Spleen (tissue), 13 donors: Measurements from ENCODE around the gene CD72. TPM values are rescaled to one million over a fixed set of nuclear protein-coding genes. Genes with fewer than 3 reads are reported as not detected.

Source experiments
- DNase-seq: peaks from one replicate; pipeline ENCODE4 v3.0.0-alpha.2; 2020
- H3K27ac ChIP-seq, 8 donors: fragments of 200-600 bp; sonication (generic) in 7 of 8; 1 replicate in 4 of 8; 2 replicates in 4 of 8; pipeline versions ENCODE4 v1.5.0 to v1.8.0; 2016 to 2021; ENCODE audit warnings: inconsistent platforms in 4 of 8, mild to moderate bottlenecking in 4 of 8, moderate library complexity in 1 of 8
- H3K27me3 ChIP-seq, 7 donors: fragments of 200-600 bp; sonication (generic) in 6 of 7; replicated peaks in 1 of 7; 1 replicate in 4 of 7; 2 replicates in 3 of 7; pipeline versions ENCODE4 v1.5.0 to v1.8.0; 2016 to 2021; ENCODE audit warnings: inconsistent platforms in 3 of 7, mild to moderate bottlenecking in 1 of 7
- H3K36me3 ChIP-seq, 6 donors: fragments of 200-600 bp; sonication (generic) in 5 of 6; 1 replicate in 4 of 6; 2 replicates in 2 of 6; pipeline versions ENCODE4 v1.5.0 to v1.8.0; 2016 to 2021; ENCODE audit warnings: inconsistent platforms in 2 of 6
- H3K4me1 ChIP-seq, 6 donors: fragments of 200-600 bp; sonication (generic) in 5 of 6; 1 replicate in 3 of 6; 2 replicates in 3 of 6; pipeline versions ENCODE4 v1.5.0 to v1.8.0; 2016 to 2021; ENCODE audit warnings: inconsistent platforms in 3 of 6
- H3K4me3 ChIP-seq, 8 donors: fragments of 200-600 bp; sonication (generic) in 7 of 8; 1 replicate in 4 of 8; 2 replicates in 4 of 8; pipeline versions ENCODE4 v1.5.0 to v1.8.0; 2016 to 2021; ENCODE audit warnings: inconsistent platforms in 4 of 8, mild to moderate bottlenecking in 4 of 8, moderate library complexity in 2 of 8
- H3K9me3 ChIP-seq, 8 donors: fragments of 200-600 bp; sonication (generic) in 7 of 8; 1 replicate in 4 of 8; 2 replicates in 4 of 8; pipeline versions ENCODE4 v1.5.0 to v1.8.0; 2016 to 2021; ENCODE audit warnings: inconsistent platforms in 4 of 8
- POLR2A ChIP-seq, 3 donors: fragments of 450-650 bp; IDR thresholded peaks; one replicate each; pipeline ENCODE4 v1.5.1; 2017; ENCODE audit warnings: antibody characterized with exemption in 3 of 3, mild to moderate bottlenecking in 1 of 3
- POLR2AphosphoS5 ChIP-seq, 3 donors: sonication (generic); formaldehyde crosslinking; IDR thresholded peaks; one replicate each; pipeline ENCODE4 v1.5.1; 2017; ENCODE audit warnings: antibody characterized with exemption in 3 of 3
- WGBS, 5 donors: extraction: QIAGEN DNeasy Blood & Tissue Kit in 3 of 5; methylation state at CpG; one replicate each; pipeline versions ENCODE4 v1.1.5 to v1.1.7; 2013 to 2018; 5-methylcytosine and 5-hydroxymethylcytosine counted together
- intact Hi-C: fragments of 100-400 bp; cut with DNase I; formaldehyde crosslinking; loops from one replicate; pipeline ENCODE4 v1.15.0; 2023; ENCODE audit warnings: low total_unique reads
- long read RNA-seq, 2 donors: transcript quantifications; one replicate each; lab custom pipeline, GENCODE V29; 2026
- polyA plus RNA-seq, 3 donors: library from polyadenylated mRNA; stranded (reverse); fragments of 200-250 nt; gene quantifications; one replicate each; pipeline ENCODE4 v1.2.1, GENCODE V29; 2013
- total RNA-seq, 7 donors: library from RNA; depleted of rRNA in 3 of 7; stranded (reverse); fragments of >200 nt in 3 of 7; fragmentation: NEBNext Ultra II Directional in 4 of 7; extraction: Animal tissue kit (Norgen Biotek cat#: 25700) in 4 of 7; gene quantifications; one replicate each; pipeline versions ENCODE4 v1.1.0 to v1.2.1, GENCODE V29; 2016 to 2021
- TF ChIP-seq, protein P1 (sequence below), 11 experiments: fragments of 200-600 bp in 7 of 11; fragments of 450-650 bp in 4 of 11; sonication (generic) in 4 of 11; IDR thresholded peaks in 8 of 11; conservative IDR thresholded peaks in 3 of 11; 1 replicate in 7 of 11; 2 replicates in 4 of 11; pipeline versions ENCODE4 v1.4.0 to v1.8.0; 2016 to 2021; ENCODE audit warnings: antibody characterized with exemption in 11 of 11, inconsistent platforms in 4 of 11, mild to moderate bottlenecking in 1 of 11
- donor health status: healthy with polysubstance abuse.
- donor health status: DM: no; HTN: no; CAD: no; lungs with moderate emphysema.
- donor health status: DM: no; HTN: no; CAD: no.
- donor health status: Bipolar disorder and iron deficiency.
- donor health status: healthy.
- donor health status: DM: no; HTN: no; CAD: no.
- donor health status: DM: yes; HTN: yes; CAD: no.

Gene CD72
- 100 to 1,000 TPM in 5 of 7 donors, 10 to 100 TPM in 2; 74.4 to 160 (median 127) TPM for total RNA-seq
- 100 to 1,000 TPM in 2 of 3 donors, 10 to 100 TPM in 1; 97.4 to 159 (median 115) TPM for polyA plus RNA-seq
- long read RNA-seq, donor 1, partial matches to known transcripts: 0 of 2 reads
- long read RNA-seq, donor 1, other reads (novel, unspliced or antisense): 0 of 2 reads
- long read RNA-seq, donor 2, transcript CD72-201 (9 exons, 1,548 nt): major isoform, 9 of 11 reads
- long read RNA-seq, donor 2, partial matches to known transcripts: 0 of 11 reads
- long read RNA-seq, donor 2, other reads (novel, unspliced or antisense): 0 of 11 reads

GRCh38 chr9:35618325-35618727, at the start of gene CD72:
CD72 (minus strand) TSS chr9:35618413; CDS start chr9:35618303, 110 bp downstream.
- intact Hi-C loops: no loop called here
- Histone ChIP-seq H3K4me3 (peak within 1 kb of the TSS; percentile 43 to 82 (median 56)), H3K36me3 (peaks cover 0 to 31% (median 0%) of the 10 kb centered on the region in 6 donors), H3K9me3 (no peaks in the 10 kb centered on the region), H3K27me3 (no peaks in the 10 kb centered on the region), H3K4me1 (peaks cover 17 to 91% (median 62%) of the 10 kb centered on the region in 6 donors), H3K27ac (peak within 1 kb of the TSS; percentile 72 to 94 (median 84))
- TF ChIP-seq, protein P1, sequence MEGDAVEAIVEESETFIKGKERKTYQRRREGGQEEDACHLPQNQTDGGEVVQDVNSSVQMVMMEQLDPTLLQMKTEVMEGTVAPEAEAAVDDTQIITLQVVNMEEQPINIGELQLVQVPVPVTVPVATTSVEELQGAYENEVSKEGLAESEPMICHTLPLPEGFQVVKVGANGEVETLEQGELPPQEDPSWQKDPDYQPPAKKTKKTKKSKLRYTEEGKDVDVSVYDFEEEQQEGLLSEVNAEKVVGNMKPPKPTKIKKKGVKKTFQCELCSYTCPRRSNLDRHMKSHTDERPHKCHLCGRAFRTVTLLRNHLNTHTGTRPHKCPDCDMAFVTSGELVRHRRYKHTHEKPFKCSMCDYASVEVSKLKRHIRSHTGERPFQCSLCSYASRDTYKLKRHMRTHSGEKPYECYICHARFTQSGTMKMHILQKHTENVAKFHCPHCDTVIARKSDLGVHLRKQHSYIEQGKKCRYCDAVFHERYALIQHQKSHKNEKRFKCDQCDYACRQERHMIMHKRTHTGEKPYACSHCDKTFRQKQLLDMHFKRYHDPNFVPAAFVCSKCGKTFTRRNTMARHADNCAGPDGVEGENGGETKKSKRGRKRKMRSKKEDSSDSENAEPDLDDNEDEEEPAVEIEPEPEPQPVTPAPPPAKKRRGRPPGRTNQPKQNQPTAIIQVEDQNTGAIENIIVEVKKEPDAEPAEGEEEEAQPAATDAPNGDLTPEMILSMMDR (IDR thresholded peaks at IDR 0.05 in 8 of 11, conservative IDR thresholded peaks at IDR 0.05 in 3 of 11): no peak
- TF ChIP-seq POLR2AphosphoS5 (IDR thresholded peaks at IDR 0.05): peak; percentile 35 to 94 (median 82)
- TF ChIP-seq POLR2A (IDR thresholded peaks at IDR 0.05): peak in 2 of 3 donors; percentile 57 to 74
- WGBS, 5 donors: 35 to 62% (median 52%) methylated on average over 7 of the region's 7 CpGs
- peak; percentile 83 for DNase-seq

GRCh38 chr9:35667939-35668338, 49.7 kb upstream of the CD72 start:
- Histone ChIP-seq H3K27ac (no peak overlapping the region), H3K36me3 (no peaks in the 10 kb centered on the region), H3K27me3 (no peaks in the 10 kb centered on the region), H3K9me3 (no peaks in the 10 kb centered on the region), H3K4me1 (peaks cover 5 to 39% (median 28%) of the 10 kb centered on the region in 6 donors), H3K4me3 (no peak overlapping the region)
- no peak for DNase-seq
- intact Hi-C loops: loop anchor here (10.0 kb wide), 1 partner anchor 63 kb away; the partner anchor contains the start of gene TESK1
- TF ChIP-seq POLR2AphosphoS5 (IDR thresholded peaks at IDR 0.05) (no peak), POLR2A (IDR thresholded peaks at IDR 0.05) (no peak)
- TF ChIP-seq, protein P1 (IDR thresholded peaks at IDR 0.05 in 8 of 11, conservative IDR thresholded peaks at IDR 0.05 in 3 of 11): no peak
- 90 to 100% (median 94%) methylated on average over 3 of the region's 3 CpGs for WGBS, 5 donors

GRCh38 chr9:35666549-35666948, 48.3 kb upstream of the CD72 start:
- intact Hi-C loops: loop anchor here (10.0 kb wide), 1 partner anchor 62 kb away; the partner anchor contains the start of gene TESK1

More at GRCh38 chr9:35666549-35666948, 48.3 kb upstream of the CD72 start:
- WGBS, 5 donors: 64 to 85% (median 75%) methylated on average over 5 of the region's 5 CpGs
- Histone ChIP-seq H3K9me3 (no peaks in the 10 kb centered on the region), H3K4me3 (no peak overlapping the region), H3K27me3 (no peaks in the 10 kb centered on the region), H3K36me3 (peaks cover 0 to 12% (median under 1%) of the 10 kb centered on the region in 6 donors), H3K4me1 (peaks cover 16 to 53% (median 41%) of the 10 kb centered on the region in 6 donors), H3K27ac (no peak overlapping the region)
- TF ChIP-seq POLR2A (IDR thresholded peaks at IDR 0.05): no peak
- TF ChIP-seq, protein P1 (IDR thresholded peaks at IDR 0.05 in 8 of 11, conservative IDR thresholded peaks at IDR 0.05 in 3 of 11): no peak
- TF ChIP-seq POLR2AphosphoS5 (IDR thresholded peaks at IDR 0.05): no peak
- no peak for DNase-seq
